Activated T-helper 2 cell treated with anti-CD3 and anti-CD28 coated beads, Interferon-gamma antibody, Interleukin-2, Interleukin-4, amounts not matched to agents 10 μg/mL and 5 μg/mL and 100 μg/mL, durations not matched to agents 14 hours and 24 hours and 36 hours (primary cell): ENCODE measurements around the gene KCNJ15. TPM values are rescaled to one million over a fixed set of nuclear protein-coding genes. Genes with fewer than 3 reads are reported as not detected.
A peak's percentile ranks its signal among the peaks of the same experiment; 100 is the strongest.

Experiments
- DNase-seq: peaks from one replicate; pipeline ENCODE4 v3.0.0; 2021; ENCODE audit warnings: low spot score
- H3K27ac Mint-ChIP-seq: one replicate; pipeline ENCODE4 v1.8.0; 2021; ENCODE audit warnings: mixed read lengths
- H3K27me3 Mint-ChIP-seq: one replicate; pipeline ENCODE4 v1.8.0; 2021; ENCODE audit warnings: low read depth, mixed read lengths
- H3K36me3 Mint-ChIP-seq: one replicate; pipeline ENCODE4 v1.8.0; 2021; ENCODE audit warnings: low read depth, mixed read lengths
- H3K4me1 Mint-ChIP-seq: one replicate; pipeline ENCODE4 v1.8.0; 2021; ENCODE audit warnings: low read depth, mixed read lengths
- H3K4me3 Mint-ChIP-seq: one replicate; pipeline ENCODE4 v1.8.0; 2021; ENCODE audit warnings: low read depth, mild to moderate bottlenecking, moderate library complexity, mixed read lengths
- H3K9me3 Mint-ChIP-seq: one replicate; pipeline ENCODE4 v1.8.0; 2021; ENCODE audit warnings: mixed read lengths
- intact Hi-C: fragments of 100-400 bp; cut with micrococcal nuclease; formaldehyde crosslinking; loops from one replicate; pipeline ENCODE4 v1.15.1; 2023
- total RNA-seq: library from RNA; stranded (reverse); gene quantifications from 2 replicates; pipeline ENCODE4 v1.2.3, GENCODE V29; 2022

Gene KCNJ15
- total RNA-seq, 1 donor from 2014 or later, result 0.27 TPM

DNA sequence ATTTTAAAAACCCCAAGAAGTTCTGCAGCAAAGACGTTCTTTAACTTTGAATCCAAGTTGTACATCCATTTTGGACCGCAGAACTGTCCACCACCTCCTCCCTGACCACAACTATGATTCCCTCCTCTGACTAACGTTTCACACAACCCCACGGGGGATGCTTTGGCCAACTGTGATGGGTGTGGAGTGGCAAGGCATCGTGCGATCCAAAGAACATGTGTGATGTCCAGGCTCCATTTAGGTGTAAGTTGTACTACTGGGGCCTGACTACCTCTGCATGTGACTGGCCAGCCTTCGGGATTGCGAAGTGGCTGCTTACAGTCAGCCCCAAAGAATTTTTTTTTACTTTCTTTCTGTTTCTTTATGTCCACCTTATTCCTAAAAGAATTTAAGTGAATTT, 6.7 kb downstream of the KCNJ15 start:
- DNase-seq, result no peak
- Mint-ChIP-seq H3K27ac (no peak overlapping the region), H3K27me3 (peaks cover 32% of the 10 kb centered on the region), H3K9me3 (no peaks in the 10 kb centered on the region), H3K36me3 (no peaks in the 10 kb centered on the region), H3K4me3 (no peak overlapping the region), H3K4me1 (peaks cover 16% of the 10 kb centered on the region)
- intact Hi-C loops, result no loop called here

DNA sequence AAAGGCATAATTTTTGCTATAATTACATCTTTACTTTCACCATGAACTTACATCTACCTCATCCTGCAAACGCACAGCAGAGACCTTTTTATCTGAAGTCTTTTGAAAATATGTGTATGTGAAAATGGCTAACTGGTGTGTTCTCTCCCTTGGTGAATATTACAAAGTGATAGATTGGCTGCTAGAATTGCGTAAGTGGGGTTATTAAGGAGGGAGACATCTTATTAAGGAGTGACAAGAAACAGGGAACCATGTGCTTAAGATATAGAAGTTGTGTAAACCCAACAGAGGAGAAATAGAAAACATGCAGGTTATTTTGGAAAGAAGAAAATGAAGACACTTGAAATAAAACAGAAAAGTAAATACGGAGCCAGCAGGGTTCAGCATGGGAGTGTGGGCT, 7.8 kb downstream of the KCNJ15 start:
- no peak overlapping the region for H3K27ac Mint-ChIP-seq
- intact Hi-C loops, result no loop called here
- peaks cover 25% of the 10 kb centered on the region for H3K4me1 Mint-ChIP-seq
- H3K9me3 Mint-ChIP-seq, result no peaks in the 10 kb centered on the region
- no peak for DNase-seq
- peaks cover 23% of the 10 kb centered on the region for H3K27me3 Mint-ChIP-seq
- no peaks in the 10 kb centered on the region for H3K36me3 Mint-ChIP-seq
- H3K4me3 Mint-ChIP-seq, result no peak overlapping the region

DNA sequence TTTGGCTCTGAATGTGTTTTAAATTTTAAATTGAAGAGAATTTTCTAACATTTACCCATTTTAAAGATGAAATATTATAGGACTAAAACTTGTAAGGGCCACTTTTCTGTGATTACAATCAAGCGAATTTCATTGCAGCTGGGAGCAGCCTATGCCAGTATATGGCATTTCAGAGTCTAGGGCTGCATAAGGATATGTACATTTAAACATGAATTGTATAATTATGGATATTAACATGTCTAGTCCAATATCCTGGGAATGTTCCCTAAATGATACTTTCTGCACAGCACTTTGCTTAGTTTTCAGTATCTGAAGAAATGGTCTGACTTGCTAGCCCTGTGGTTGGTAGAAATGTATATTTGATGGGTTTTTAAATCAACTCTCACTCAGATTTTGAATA, 8.4 kb downstream of the KCNJ15 start:
- H3K27me3 Mint-ChIP-seq, result peaks cover 20% of the 10 kb centered on the region
- peaks cover 31% of the 10 kb centered on the region for H3K4me1 Mint-ChIP-seq
- no peak overlapping the region for H3K4me3 Mint-ChIP-seq
- no peaks in the 10 kb centered on the region for H3K9me3 Mint-ChIP-seq
- no peak for DNase-seq
- no peaks in the 10 kb centered on the region for H3K36me3 Mint-ChIP-seq
- intact Hi-C loops, result no loop called here
- no peak overlapping the region for H3K27ac Mint-ChIP-seq

DNA sequence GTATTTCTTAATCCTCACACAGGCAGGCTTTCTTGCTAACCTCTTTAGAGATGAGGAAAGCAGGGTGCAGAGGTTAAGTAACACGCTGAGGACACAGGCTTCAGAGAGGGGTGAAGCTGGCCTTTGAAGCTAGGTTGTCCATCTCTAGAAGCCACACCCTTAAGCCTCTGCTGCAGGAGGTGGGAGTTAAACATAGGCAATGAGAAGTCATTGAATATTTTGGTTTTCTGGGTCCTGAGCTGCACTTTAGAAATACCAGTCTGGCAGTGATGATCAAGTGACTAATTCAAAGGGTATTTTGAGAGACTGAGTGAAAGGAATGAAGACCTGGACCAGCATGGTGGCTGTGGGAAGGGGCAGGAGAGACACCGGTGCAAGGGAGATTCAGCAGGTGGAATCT, 9.9 kb downstream of the KCNJ15 start:
- no peaks in the 10 kb centered on the region for H3K9me3 Mint-ChIP-seq
- intact Hi-C loops, result no loop called here
- H3K36me3 Mint-ChIP-seq, result no peaks in the 10 kb centered on the region
- peaks cover 32% of the 10 kb centered on the region for H3K4me1 Mint-ChIP-seq
- no peak overlapping the region for H3K4me3 Mint-ChIP-seq
- DNase-seq, result no peak
- no peak overlapping the region for H3K27ac Mint-ChIP-seq
- H3K27me3 Mint-ChIP-seq, result peaks cover 12% of the 10 kb centered on the region

DNA sequence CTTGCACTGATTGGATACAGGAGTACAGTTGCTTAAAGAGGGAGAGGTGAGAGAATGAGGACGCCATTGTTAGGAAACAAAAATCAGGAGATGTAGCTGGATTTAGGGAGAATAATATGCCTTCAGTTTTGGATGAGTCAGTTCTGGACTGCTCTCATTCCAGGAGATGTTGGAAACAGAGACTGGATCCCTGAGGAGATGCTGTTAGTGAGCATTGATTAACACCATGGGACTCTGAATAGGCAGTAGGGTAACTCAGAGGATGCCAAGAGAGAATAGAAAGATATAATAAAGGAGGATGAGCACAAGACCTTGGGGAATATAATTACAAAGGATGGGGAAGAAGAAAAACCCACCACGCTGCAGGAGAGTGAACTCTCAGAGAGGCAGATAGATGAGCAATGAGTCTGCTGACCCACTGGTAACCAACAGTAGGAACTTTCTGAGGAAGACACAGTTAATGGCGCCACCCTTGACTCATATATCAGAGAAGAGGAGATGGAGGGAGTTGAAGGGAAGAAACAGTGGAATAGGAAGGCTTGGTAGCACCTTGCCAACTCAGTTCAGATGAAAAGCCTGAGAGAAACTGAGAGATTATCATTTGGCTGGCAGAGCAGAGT, 10.5 kb downstream of the KCNJ15 start:
- Mint-ChIP-seq H3K36me3 (no peaks in the 10 kb centered on the region), H3K4me1 (peaks cover 32% of the 10 kb centered on the region), H3K4me3 (no peak overlapping the region), H3K9me3 (no peaks in the 10 kb centered on the region), H3K27me3 (peaks cover 12% of the 10 kb centered on the region), H3K27ac (no peak overlapping the region)
- DNase-seq, result no peak
- intact Hi-C loops, result no loop called here

DNA sequence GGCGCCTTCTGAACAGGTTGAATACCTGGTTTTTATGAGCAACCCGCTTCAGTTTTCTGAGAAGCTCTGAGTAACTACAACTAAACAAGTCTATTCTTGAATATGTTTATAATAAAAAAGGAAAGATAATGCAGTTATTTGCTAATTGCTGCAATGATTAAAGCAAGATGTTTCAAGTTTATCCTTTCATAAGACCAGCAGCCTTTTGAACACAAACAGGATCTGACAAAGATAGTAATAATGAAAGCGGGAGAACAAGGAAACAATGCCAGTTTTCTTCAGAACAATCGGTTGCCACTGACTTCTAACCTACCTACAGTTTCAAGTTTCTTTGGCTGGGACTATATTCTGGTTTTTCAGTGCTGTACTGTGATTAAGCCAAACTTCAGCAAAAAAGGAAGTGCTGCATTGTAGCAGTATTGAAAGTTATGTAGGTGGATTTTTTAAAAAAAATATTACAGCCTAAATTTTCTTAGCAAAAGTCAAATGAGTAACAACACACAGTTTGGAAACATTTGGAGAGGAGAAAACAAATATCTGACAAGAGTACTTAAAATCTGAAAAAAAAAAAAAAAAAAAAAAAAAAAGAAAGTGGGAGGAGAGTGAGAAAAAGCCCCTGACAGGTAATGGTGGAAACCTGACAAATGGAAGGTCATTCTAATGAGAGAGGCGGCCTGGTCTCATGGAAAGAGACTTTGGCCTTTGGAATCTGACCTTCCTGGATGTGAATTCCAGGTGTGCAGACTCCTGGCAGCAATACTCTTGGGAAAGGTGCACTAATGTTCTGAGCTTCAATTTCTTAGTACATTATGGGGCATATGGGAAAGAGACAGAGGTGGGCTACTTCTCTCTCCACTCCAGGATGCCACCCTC, 11.4 kb downstream of the KCNJ15 start:
- intact Hi-C loops, result no loop called here
- Mint-ChIP-seq H3K27me3 (peaks cover 12% of the 10 kb centered on the region), H3K27ac (peak overlapping the region; percentile 83), H3K4me3 (peak overlapping the region; percentile 6), H3K9me3 (no peaks in the 10 kb centered on the region), H3K4me1 (peaks cover 32% of the 10 kb centered on the region), H3K36me3 (no peaks in the 10 kb centered on the region)
- DNase-seq, result no peak

DNA sequence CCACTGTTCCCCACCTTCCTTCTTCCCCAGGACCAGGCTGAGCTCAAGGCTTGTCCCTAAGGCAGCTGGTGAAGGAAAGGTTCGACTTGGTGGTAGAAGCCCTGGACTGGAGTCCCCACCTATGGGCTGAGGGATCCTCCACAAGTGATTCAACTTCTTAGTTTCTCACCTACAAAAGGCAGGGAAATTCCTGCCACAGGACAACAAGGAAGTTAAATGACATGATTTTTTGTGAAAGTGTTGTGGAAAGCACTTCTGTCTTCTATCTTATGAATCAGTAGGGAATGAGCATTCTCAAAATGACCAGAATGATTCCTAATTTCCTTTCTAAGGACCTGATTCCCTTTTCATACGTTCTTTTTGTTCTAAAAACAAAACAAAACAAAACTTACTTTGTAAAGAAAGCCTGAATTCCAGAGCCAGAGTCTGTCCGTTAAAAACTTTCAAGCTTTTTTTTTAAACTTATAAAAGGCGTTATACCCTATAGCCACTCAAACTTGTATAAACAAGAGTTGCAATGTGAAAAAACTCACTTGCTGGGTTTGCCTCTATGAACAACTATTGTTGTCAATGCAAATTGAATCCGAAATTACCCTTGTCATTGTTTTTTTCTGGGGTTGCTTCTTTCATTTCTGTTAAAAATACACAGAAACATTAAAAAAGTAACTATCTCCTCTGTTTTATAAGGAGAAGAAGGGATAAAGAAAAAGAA, 12.2 kb downstream of the KCNJ15 start:
- Mint-ChIP-seq H3K27ac (peak overlapping the region; percentile 83), H3K4me3 (peak overlapping the region; percentile 6), H3K4me1 (peaks cover 32% of the 10 kb centered on the region), H3K9me3 (no peaks in the 10 kb centered on the region), H3K36me3 (no peaks in the 10 kb centered on the region), H3K27me3 (peaks cover 12% of the 10 kb centered on the region)
- no peak for DNase-seq
- intact Hi-C loops, result loop anchor here (1.0 kb wide), 2 partner anchors 24 to 59 kb away; no protein-coding TSS in a partner anchor

DNA sequence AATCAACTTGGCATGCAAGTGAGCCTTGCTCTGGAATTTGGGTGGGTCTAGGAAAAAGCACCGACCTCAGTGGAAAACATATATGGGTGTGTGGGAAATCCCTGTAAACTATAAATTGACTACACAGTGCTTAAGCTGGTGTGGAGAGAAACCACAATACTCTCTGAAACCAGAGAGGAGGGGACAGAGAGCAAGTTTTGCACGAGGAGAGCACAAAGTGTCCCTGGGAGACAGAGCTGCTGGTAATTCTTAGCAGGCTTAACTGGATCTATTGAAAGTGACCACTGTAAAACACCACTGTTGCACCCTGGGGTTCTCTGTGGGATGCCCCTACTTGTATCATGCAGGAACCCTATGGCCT, 12.8 kb downstream of the KCNJ15 start:
- intact Hi-C loops, result loop anchor here (1.0 kb wide), 2 partner anchors 24 to 59 kb away; no protein-coding TSS in a partner anchor
- no peak overlapping the region for H3K27ac Mint-ChIP-seq
- no peaks in the 10 kb centered on the region for H3K36me3 Mint-ChIP-seq
- H3K9me3 Mint-ChIP-seq, result no peaks in the 10 kb centered on the region
- peaks cover 12% of the 10 kb centered on the region for H3K27me3 Mint-ChIP-seq
- no peak for DNase-seq
- H3K4me3 Mint-ChIP-seq, result no peak overlapping the region
- peaks cover 32% of the 10 kb centered on the region for H3K4me1 Mint-ChIP-seq

DNA sequence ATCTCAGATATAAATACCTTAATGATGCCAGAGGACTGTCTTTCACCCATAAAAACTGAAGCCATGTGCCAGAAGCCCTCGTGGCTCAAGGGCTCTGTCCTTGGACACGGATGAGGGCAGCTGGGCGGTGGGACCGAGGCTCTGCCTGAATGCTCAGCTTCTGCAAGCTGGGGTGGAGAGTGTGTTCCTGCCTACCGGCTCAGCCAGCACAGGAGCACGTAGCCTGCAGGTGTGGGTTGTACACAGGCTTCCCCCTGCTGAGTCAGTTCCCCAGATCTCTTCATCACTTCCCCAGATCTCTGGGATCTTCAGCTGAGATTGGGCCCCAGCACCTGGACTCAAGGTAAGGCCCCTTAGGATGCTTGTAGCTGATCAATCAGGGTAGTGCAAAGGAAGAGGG, 15.4 kb downstream of the KCNJ15 start:
- Mint-ChIP-seq H3K9me3 (no peaks in the 10 kb centered on the region), H3K36me3 (no peaks in the 10 kb centered on the region), H3K4me3 (no peak overlapping the region), H3K4me1 (peaks cover 32% of the 10 kb centered on the region), H3K27me3 (peaks cover 8% of the 10 kb centered on the region), H3K27ac (no peak overlapping the region)
- intact Hi-C loops, result no loop called here
- DNase-seq, result no peak

DNA sequence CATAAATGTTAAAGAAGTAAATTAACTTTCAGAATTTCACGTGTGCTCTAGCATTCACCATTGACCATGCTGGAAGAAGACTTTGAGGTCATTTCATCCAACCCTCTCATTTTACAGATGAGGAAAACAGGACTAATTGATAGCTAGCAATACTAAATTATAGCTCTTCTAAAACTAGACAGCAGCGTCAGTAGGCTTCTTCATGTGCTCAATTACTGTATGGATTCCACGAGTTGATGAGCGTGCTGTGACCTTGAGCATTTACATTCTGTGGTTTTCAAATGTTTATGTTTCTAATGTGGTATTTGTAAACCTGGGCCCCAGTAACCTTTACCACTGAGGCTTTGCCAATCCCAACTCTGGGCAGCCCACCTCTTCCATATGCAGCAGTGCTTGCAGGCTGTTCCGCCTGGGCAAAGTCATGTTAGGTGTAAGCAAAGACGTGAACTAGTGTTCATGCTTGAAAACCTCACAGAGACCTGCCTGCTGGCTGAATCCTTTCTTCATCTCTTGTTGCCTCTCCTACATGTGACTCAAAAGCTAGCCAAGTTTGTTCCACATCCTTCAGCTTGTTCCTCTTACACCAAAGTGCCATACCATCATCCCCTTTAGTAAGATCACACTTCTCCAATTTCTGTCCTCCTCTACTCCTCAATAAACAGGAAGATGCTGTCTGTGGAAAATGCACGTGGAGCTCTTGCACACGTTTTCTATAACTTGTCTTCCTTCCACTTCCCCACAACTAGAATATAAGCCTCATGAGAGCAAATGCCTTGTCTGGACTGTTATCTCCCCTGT, 17.2 kb downstream of the KCNJ15 start:
- no peak for DNase-seq
- H3K27me3 Mint-ChIP-seq, result peaks cover 8% of the 10 kb centered on the region
- peaks cover 20% of the 10 kb centered on the region for H3K4me1 Mint-ChIP-seq
- no peak overlapping the region for H3K4me3 Mint-ChIP-seq
- intact Hi-C loops, result no loop called here
- H3K9me3 Mint-ChIP-seq, result peaks cover 3% of the 10 kb centered on the region
- no peak overlapping the region for H3K27ac Mint-ChIP-seq
- no peaks in the 10 kb centered on the region for H3K36me3 Mint-ChIP-seq

DNA sequence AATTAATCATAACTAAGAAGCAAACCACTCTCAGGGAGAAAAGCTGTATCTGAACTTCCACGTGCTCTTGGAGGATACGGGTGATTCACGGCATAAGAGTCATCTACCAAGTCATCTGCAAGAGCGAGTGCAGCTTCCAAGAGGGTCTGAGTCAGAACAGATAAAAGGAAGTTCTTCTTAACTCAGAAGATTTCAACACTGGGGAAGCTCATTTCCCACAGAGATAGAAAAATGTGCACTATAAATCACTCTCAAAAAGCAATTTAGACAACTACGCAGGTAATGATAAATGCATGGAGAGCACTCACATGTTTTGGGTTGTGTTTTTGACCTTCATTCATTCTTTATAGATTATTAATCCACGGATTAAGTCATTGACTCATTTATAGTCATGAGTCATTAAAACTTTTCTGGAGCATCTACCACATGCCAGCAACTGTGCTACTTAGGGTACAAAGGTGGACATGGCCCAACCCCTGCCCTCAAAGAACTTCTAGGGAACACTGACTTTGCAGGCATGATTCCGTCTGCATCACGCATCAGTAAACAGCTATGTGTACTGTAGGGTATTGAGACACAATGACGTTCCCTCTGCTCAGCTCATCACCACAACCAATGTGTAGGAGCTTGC, 20.8 kb downstream of the KCNJ15 start:
- H3K4me3 Mint-ChIP-seq, result no peak overlapping the region
- peaks cover 8% of the 10 kb centered on the region for H3K4me1 Mint-ChIP-seq
- intact Hi-C loops, result no loop called here

DNA sequence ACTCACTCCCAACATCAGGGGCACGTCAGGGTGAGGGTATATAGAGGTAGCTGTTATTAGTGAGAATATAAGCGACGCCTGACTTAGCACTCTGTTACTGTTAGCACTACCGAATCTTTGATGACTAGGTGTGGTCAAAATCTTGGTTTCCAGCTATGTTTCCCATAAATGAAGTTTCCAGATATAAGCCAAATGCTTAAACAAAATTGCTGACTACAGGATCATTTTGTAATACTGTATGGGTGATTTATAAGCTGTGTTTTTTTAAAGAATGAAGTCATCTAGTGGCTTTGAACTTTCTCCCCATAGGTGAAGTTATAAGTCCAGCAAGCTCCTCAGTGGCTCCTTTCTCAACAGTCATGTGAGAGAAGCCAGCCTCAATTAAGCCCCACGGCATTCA, 23.7 kb downstream of the KCNJ15 start:
- no peak overlapping the region for H3K4me3 Mint-ChIP-seq
- intact Hi-C loops, result loop anchor here (5.0 kb wide), 1 partner anchor 33 kb away; no protein-coding TSS in a partner anchor
- peaks cover 11% of the 10 kb centered on the region for H3K4me1 Mint-ChIP-seq
- H3K36me3 Mint-ChIP-seq, result no peaks in the 10 kb centered on the region
- no peak overlapping the region for H3K27ac Mint-ChIP-seq
- H3K9me3 Mint-ChIP-seq, result peaks cover 7% of the 10 kb centered on the region
- H3K27me3 Mint-ChIP-seq, result peaks cover 8% of the 10 kb centered on the region
- DNase-seq, result no peak

More for the DNA sequence above, 20.8 kb downstream of the KCNJ15 start:
- H3K27ac Mint-ChIP-seq, result no peak overlapping the region
- no peaks in the 10 kb centered on the region for H3K36me3 Mint-ChIP-seq
- no peak for DNase-seq
- peaks cover 11% of the 10 kb centered on the region for H3K27me3 Mint-ChIP-seq
- H3K9me3 Mint-ChIP-seq, result peaks cover 7% of the 10 kb centered on the region
